GM18861 (cell line): Measurements from ENCODE around the gene RCOR3.
A peak's percentile ranks its signal among the peaks of the same experiment; 100 is the strongest.
"Not testable (repeated sequence)": the region's sequence is repeated elsewhere in the genome, so short reads cannot be mapped to it uniquely, and the experiment has no call there.

ENCODE experiments used
- ATAC-seq: cut with Tn5 transposase; IDR thresholded peaks from one replicate; pipeline ENCODE4 v1.9.1; 2021; ENCODE audit not compliant: unreplicated experiment

RCOR3 gene

DNA sequence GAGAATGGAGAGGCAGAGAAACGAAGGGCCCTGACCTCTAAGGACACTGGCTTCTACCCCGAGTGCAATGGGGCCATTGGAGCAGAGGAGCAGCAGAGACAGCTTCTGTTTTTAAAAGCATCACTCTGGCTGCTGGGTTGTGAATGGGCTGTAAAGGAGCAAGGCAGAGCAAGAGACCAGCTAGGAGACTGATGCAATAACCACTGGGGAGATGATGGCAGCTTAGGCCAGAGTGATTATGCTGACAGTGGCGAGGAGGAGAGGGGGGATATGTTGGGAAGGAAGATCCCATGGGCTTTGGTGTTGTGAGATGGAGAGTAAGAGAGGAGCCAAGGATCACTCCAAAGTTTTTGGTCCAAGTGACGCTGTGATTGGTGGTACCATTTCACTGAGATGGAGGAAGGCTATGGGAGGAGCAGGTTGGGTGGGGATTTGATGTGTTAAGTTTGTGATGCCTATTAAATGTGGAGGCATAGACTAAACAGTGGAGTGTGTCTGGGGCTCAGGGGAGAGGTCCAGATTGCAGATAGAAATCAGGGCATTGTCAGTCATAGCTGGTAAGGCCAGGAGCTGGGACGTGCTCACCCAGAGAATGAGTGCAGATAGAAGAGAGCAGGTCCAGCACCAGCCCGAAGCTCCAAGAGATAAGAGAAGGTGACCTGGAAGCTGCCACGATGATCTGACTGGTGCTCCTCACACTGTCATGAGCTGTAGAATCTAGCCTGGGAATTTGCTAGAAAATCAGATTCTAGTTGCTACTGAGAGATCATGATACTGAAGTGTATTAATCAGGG lies 78.5 kb downstream of the RCOR3 start:
- no peak for ATAC-seq

DNA sequence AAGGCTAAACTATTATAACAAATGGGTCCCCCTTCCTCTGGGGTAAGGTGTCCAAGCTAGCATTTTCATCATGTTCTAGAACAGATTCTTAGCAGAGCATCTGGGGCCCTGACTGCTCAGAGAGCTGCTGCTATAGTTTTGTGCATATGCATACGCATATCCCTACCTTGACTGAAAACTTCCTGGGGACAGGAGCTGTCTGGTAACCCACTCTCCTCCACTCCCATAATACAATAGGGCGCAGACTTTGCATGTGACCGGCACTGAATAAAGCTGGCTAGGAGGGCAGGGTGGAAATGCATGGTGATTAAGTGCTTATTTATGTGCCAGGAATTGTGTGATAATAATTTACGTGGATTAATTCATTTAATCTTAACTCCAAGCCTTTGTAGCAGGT lies 79.1 kb downstream of the RCOR3 start:
- no peak for ATAC-seq

DNA sequence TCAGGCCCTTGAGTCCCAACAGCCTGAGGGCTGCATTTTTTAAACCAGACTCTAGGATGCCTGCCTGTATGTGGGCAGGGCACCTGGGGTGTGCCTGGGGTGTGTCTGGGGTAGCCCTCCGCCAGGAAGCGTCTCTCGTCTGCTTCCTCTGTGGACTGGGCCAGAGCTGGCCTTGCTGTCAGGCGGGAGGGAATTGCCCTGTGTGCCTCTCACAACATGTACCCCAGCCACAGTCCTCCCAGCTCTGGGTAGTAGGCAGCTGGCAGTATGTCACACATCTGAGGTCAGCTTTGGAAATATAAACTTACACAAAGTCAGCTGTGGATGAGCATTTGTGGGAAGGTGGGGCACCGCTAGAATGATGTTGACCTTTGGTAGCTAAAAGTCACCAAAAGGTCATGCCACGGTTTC lies 80.5 kb downstream of the RCOR3 start:
- ATAC-seq = no peak

- no peak for ATAC-seq
These were observed 81.7 kb downstream of the RCOR3 start for GRCh38 chr1:211340622-211341507.

DNA sequence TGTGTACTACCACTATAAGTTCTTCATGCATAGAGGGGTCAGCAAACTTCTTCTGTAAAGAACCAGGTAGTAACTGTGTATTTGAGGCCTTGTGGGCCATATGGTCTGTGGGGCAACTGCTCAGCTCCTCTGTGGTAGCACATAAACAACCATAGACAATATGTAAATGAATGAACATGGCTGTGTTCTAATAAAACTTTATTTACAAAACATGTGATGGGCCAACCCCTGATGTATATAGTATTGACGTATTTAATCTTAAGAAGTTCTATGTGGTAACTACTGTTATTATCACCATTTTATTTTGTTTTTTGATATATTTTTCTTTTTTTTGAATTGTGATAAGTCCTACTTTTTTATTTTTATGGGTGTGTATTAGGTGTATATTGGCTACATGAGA lies 82.8 kb downstream of the RCOR3 start:
- no peak for ATAC-seq

DNA sequence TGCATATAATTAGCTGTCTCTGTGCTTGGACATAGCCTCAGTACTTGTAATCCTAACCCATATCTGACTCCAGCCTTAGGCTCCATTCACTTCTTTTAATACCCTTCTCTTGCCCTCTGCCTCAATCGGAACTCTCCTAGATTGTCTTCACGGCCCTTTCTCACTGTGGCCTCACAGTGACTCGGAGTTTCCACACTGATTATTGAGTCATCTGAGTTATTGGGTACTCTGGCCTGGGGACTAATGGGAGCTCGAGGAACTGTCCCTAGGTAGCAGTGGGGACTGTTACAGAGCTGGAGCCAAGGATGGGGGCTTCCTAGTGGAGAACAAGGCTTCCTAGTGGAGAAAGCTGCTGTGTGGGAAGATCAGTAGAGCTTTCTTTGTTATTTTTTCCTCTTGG lies 84.4 kb downstream of the RCOR3 start:
- no peak for ATAC-seq

DNA sequence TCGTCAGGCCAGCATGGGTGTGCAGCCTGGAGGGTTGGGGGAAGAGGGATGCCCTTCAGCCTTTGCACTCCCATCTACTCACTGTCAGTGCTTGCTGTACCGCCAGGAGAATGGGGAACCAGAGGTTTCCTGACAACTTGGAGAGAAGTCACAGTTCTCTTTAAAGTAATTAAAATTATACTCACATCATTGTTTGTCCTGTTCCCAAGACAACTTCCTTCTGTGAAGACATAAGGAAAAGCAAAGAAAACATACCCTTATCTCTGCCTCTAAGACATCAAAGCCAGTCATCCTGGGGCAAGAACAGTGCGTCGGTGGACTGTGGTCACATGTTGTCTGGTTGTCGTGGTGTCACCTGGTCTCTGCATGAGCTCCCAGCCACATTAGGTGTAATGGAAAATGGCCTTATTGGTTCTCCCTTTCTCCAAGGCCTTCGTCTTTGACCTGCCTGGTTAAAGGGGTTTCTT lies 85.0 kb downstream of the RCOR3 start:
- ATAC-seq = no peak

- ATAC-seq = no peak
These were observed 86.6 kb downstream of the RCOR3 start for GRCh38 chr1:211345719-211346118.

GRCh38 chr1:211347077-211347844 lies 88.1 kb downstream of the RCOR3 start:
- ATAC-seq = no peak

DNA sequence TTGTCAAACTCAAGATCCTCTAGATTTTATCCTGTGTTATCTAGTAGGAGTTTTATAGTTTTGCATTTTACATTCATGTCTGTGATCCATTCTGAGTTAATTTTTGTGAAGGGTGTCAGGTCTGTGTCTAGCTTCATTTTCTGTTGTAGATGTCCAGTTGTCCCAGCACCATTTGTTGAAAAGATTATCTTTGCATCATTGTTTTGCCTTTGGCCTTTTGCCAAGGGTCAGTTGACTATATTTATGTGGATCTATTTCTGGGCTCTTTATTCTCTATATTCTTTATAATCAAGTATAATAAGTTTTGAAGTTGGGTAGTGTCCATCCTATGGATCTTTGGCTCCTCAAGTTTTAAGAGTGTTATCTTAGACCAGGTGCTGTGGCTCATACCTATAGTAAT lies 89.4 kb downstream of the RCOR3 start:
- ATAC-seq = no peak

GRCh38 chr1:211349741-211350140 lies 90.6 kb downstream of the RCOR3 start:
- ATAC-seq = no peak

GRCh38 chr1:211352055-211352454 lies 92.9 kb downstream of the RCOR3 start:
- not testable (repeated sequence) for ATAC-seq

- ATAC-seq = no peak
These were observed 93.3 kb downstream of the RCOR3 start for GRCh38 chr1:211352465-211352864.

- ATAC-seq = peak; percentile 75
These were observed 93.9 kb downstream of the RCOR3 start for GRCh38 chr1:211352985-211353515.

- peak; percentile 16 for ATAC-seq
These were observed 94.5 kb downstream of the RCOR3 start for GRCh38 chr1:211353562-211354212.

DNA sequence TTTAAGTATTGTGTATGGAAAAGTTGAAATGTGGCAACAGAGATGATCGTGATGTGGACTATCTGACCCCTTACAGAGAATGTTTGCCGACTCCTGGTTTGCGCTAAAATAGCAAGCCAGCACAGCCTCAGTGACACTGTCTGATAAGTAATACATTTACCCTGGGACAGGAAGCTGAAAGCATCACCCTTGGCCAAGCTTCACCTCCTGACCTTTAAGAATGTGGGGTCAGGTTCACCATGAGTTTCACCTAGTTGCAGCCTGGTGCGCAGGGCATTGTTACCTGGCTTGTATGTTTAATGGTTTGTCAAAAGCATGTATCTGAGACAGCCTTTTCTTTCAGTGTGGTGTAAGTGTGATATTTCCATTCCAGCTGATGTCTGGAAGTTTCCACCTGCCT lies 96.7 kb downstream of the RCOR3 start:
- ATAC-seq = no peak

GRCh38 chr1:211356723-211357407 lies 97.7 kb downstream of the RCOR3 start:
- ATAC-seq = no peak

DNA sequence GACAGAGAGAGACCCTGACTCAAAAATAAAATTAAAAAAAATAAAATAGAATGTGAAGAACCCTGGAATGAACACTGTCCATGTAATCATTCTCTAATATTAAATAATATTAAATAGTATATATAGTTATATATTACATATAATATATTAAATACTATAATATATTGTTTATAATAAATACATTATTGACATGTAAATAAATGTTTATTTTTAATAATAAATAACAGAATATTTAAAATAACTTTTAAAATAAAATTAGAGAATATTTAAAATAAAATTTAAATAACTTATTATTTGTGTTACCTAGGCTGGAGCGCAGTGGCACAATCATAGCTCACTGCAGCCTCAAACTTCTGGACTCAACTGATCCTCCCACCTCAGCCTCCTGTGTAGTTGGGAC lies 99.5 kb downstream of the RCOR3 start:
- ATAC-seq = no peak

DNA sequence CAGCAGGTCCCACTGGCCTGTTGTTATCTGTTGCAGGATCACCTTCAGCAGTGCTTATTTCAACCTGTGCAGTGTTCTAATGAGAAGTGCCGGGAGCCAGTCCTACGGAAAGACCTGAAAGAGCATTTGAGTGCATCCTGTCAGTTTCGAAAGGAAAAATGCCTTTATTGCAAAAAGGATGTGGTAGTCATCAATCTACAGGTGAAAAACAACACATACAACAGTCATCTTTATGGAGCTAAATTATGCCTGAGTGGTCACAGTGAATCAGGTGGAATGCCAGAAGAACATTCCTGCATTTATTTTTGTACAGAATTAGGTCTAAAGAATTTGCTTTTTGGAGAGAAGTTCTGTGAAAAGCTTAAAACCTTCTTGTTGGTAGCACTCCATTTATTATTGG lies 100.7 kb downstream of the RCOR3 start:
- ATAC-seq = no peak

GRCh38 chr1:211361202-211361601 lies 102.0 kb downstream of the RCOR3 start:
- no peak for ATAC-seq
